HepG2 (cell line): ENCODE measurements around the gene IPO9. TPM values are rescaled to one million over a fixed set of nuclear protein-coding genes. Genes with fewer than 3 reads are reported as not detected.

Experiments
- BRD4 ChIP-seq: sonication (generic); formaldehyde crosslinking; IDR thresholded peaks from 2 replicates; pipeline ENCODE4 v1.4.0; 2020; ENCODE audit warnings: missing genetic modification reagents
- ELF3 ChIP-seq: IDR thresholded peaks from 2 replicates; pipeline ENCODE4 v1.6.1; 2016; ENCODE audit warnings: missing genetic modification reagents, missing compliant biosample characterization
- EP300 ChIP-seq, 3 experiments: sonication (generic) in 1 of 3; formaldehyde crosslinking in 1 of 3; IDR thresholded peaks; 2 replicates each; pipeline versions ENCODE4 v1.5.1 to v1.6.1; 2011 to 2020; ENCODE audit warnings: low read depth in 2 of 3, low read length in 2 of 3, borderline replicate concordance in 1 of 3, improper control_type of control experiment in 1 of 3, mild to moderate bottlenecking in 1 of 3, missing genetic modification reagents in 1 of 3, moderate library complexity in 1 of 3
- HCFC1 ChIP-seq: fragments of 150-350 bp; IDR thresholded peaks from 2 replicates; pipeline ENCODE4 v1.6.1; 2014; ENCODE audit warnings: low read depth, low read length
- IRF1 ChIP-seq: sonication (generic); formaldehyde crosslinking; IDR thresholded peaks from 2 replicates; pipeline ENCODE4 v1.4.0; 2020; ENCODE audit warnings: low read depth, mild to moderate bottlenecking, missing genetic modification reagents
- KLF13 ChIP-seq: sonication (generic); formaldehyde crosslinking; IDR thresholded peaks from 2 replicates; pipeline ENCODE4 v1.4.0; 2020; ENCODE audit warnings: mild to moderate bottlenecking, missing genetic modification reagents
- MED1 ChIP-seq: sonication (generic); formaldehyde crosslinking; IDR thresholded peaks from 2 replicates; pipeline ENCODE4 v1.4.0; 2020; ENCODE audit warnings: missing genetic modification reagents
- MTERF4 ChIP-seq: sonication (generic); formaldehyde crosslinking; IDR thresholded peaks from 2 replicates; pipeline ENCODE4 v1.8.0; 2023; ENCODE audit warnings: mild to moderate bottlenecking, missing genetic modification reagents
- RARA ChIP-seq: IDR thresholded peaks from 2 replicates; pipeline ENCODE4 v1.6.1; 2016; ENCODE audit warnings: missing genetic modification reagents, missing compliant biosample characterization
- REL ChIP-seq: sonication (generic); formaldehyde crosslinking; conservative IDR thresholded peaks from 2 replicates; pipeline ENCODE4 v1.8.0; 2022; ENCODE audit warnings: mild to moderate bottlenecking, missing genetic modification reagents, moderate library complexity
- SCMH1 ChIP-seq: sonication (generic); formaldehyde crosslinking; IDR thresholded peaks from 2 replicates; pipeline ENCODE4 v1.9.0; 2021; ENCODE audit warnings: missing genetic modification reagents, mild to moderate bottlenecking, borderline replicate concordance
- TERF1 ChIP-seq: sonication (generic); formaldehyde crosslinking; IDR thresholded peaks from 2 replicates; pipeline ENCODE4 v1.8.0; 2022; ENCODE audit warnings: mild to moderate bottlenecking, missing genetic modification reagents, moderate library complexity
- ZFP1 ChIP-seq: IDR thresholded peaks from 2 replicates; pipeline ENCODE4 v1.6.1; 2016
- ZNF20 ChIP-seq: sonication (generic); formaldehyde crosslinking; IDR thresholded peaks from 2 replicates; pipeline ENCODE4 v1.4.0; 2020; ENCODE audit warnings: mild to moderate bottlenecking, moderate library complexity, missing genetic modification reagents
- ZNF235 ChIP-seq: sonication (generic); formaldehyde crosslinking; IDR thresholded peaks from 2 replicates; pipeline ENCODE4 v1.8.1; 2023; ENCODE audit warnings: mild to moderate bottlenecking, missing genetic modification reagents, borderline replicate concordance
- ZNF260 ChIP-seq: sonication (generic); formaldehyde crosslinking; IDR thresholded peaks from 2 replicates; pipeline ENCODE4 v1.4.0; 2020; ENCODE audit warnings: missing genetic modification reagents, low read depth, mild to moderate bottlenecking, borderline replicate concordance
- ZNF382 ChIP-seq: sonication (generic); formaldehyde crosslinking; IDR thresholded peaks from 2 replicates; pipeline ENCODE4 v1.5.0; 2020; ENCODE audit warnings: missing genetic modification reagents, mild to moderate bottlenecking, borderline replicate concordance
- ZNF576 ChIP-seq: sonication (generic); formaldehyde crosslinking; IDR thresholded peaks from 2 replicates; pipeline ENCODE4 v1.4.0; 2020; ENCODE audit warnings: mild to moderate bottlenecking, missing genetic modification reagents
- polyA plus RNA-seq, 8 experiments: library from polyadenylated mRNA; depleted of rRNA in 3 of 8; stranded (reverse) in 7 of 8; unstranded in 1 of 8; fragments of >200 nt; fragmentation: Illumina TruSeq in 4 of 8; extraction: Trizol in 4 of 8; gene quantifications; 2 replicates each; pipeline versions ENCODE4 v1.2.1 to v1.2.3, GENCODE V29; 2011 to 2016; ENCODE audit warnings: low read depth in 4 of 8, missing spikeins in 1 of 8, mixed read lengths in 1 of 8; ENCODE audit not compliant: insufficient read depth in 1 of 8
- total RNA-seq, 5 experiments: library from RNA; depleted of rRNA; stranded (reverse); fragments of >200 nt; fragmentation: Illumina TruSeq; extraction: Trizol; gene quantifications; 2 replicates each; pipeline ENCODE4 v1.2.3, GENCODE V29; 2016; ENCODE audit warnings: low read depth in 1 of 5
- TF ChIP-seq, protein P1 (sequence below): sonication (generic); formaldehyde crosslinking; IDR thresholded peaks from 2 replicates; pipeline ENCODE4 v1.4.0; 2020; ENCODE audit warnings: missing genetic modification reagents
- TF ChIP-seq, protein P2 (sequence below): IDR thresholded peaks from 2 replicates; pipeline ENCODE4 v1.6.1; 2016
- TF ChIP-seq, protein P3 (sequence below): sonication (generic); formaldehyde crosslinking; IDR thresholded peaks from 2 replicates; pipeline ENCODE4 v1.4.0; 2020; ENCODE audit warnings: missing genetic modification reagents, borderline replicate concordance

IPO9 gene
- total and polyA plus RNA-seq, 2 of the 13 experiments (the other 11 are each of a cell fraction or from before 2014, with no cell fraction given), result 31.0 to 34.8 TPM

GRCh38 chr1:201895913-201896807 lies 67.2 kb downstream of the IPO9 start (continued):
- TF ChIP-seq IRF1 (CRISPR knock-in tag) (no peak), ZFP1 (CRISPR knock-in tag) (no peak), HCFC1 (no peak), ZNF235 (CRISPR knock-in tag) (no peak), ZNF260 (CRISPR knock-in tag) (no peak), KLF13 (CRISPR knock-in tag) (no peak), ZNF382 (CRISPR knock-in tag) (no peak), EP300 (IDR thresholded peaks at IDR 0.05; ENCODE audit: low read depth in 2 of 2, low read length in 2 of 2) (no peak), EP300 (CRISPR knock-in tag; IDR thresholded peaks at IDR 0.05; ENCODE audit: borderline replicate concordance) (no peak), MTERF4 (no peak), ZNF20 (no peak), ELF3 (peak; percentile 32; the same call in 1 of the 2 replicates), ZNF576 (CRISPR knock-in tag) (no peak), BRD4 (CRISPR knock-in tag) (no peak), TERF1 (CRISPR knock-in tag) (no peak), RARA (0 out of 2 replicates have a peak, but pooled peaks have one; percentile 12), MED1 (CRISPR knock-in tag) (peak; percentile 43; the same call in 1 of the 2 replicates), SCMH1 (no peak), REL (no peak)
- TF ChIP-seq, protein P1, sequence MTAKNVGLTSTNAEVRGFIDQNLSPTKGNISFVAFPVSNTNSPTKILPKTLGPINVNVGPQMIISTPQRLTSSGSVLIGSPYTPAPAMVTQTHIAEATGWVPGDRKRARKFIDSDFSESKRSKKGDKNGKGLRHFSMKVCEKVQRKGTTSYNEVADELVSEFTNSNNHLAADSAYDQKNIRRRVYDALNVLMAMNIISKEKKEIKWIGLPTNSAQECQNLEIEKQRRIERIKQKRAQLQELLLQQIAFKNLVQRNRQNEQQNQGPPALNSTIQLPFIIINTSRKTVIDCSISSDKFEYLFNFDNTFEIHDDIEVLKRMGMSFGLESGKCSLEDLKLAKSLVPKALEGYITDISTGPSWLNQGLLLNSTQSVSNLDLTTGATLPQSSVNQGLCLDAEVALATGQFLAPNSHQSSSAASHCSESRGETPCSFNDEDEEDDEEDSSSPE (CRISPR knock-in tag), result no peak
- TF ChIP-seq, protein P2, sequence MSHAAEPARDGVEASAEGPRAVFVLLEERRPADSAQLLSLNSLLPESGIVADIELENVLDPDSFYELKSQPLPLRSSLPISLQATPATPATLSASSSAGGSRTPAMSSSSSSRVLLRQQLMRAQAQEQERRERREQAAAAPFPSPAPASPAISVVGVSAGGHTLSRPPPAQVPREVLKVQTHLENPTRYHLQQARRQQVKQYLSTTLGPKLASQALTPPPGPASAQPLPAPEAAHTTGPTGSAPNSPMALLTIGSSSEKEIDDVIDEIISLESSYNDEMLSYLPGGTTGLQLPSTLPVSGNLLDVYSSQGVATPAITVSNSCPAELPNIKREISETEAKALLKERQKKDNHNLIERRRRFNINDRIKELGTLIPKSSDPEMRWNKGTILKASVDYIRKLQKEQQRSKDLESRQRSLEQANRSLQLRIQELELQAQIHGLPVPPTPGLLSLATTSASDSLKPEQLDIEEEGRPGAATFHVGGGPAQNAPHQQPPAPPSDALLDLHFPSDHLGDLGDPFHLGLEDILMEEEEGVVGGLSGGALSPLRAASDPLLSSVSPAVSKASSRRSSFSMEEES (CRISPR knock-in tag), result no peak
- TF ChIP-seq, protein P3, sequence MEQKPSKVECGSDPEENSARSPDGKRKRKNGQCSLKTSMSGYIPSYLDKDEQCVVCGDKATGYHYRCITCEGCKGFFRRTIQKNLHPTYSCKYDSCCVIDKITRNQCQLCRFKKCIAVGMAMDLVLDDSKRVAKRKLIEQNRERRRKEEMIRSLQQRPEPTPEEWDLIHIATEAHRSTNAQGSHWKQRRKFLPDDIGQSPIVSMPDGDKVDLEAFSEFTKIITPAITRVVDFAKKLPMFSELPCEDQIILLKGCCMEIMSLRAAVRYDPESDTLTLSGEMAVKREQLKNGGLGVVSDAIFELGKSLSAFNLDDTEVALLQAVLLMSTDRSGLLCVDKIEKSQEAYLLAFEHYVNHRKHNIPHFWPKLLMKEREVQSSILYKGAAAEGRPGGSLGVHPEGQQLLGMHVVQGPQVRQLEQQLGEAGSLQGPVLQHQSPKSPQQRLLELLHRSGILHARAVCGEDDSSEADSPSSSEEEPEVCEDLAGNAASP, result no peak
